CMK (cell line): Measurements from ENCODE around the gene C2CD4B.

Experiments used
- DNase-seq: peaks from one replicate; pipeline ENCODE4 v3.0.0-alpha.2; 2010; ENCODE audit warnings: low read depth

The C2CD4B gene

GRCh38 chr15:62147551-62147950 lies 17.5 kb downstream of the C2CD4B start:
- DNase-seq, result no peak

- DNase-seq, result no peak
Observed at GRCh38 chr15:62147149-62147548, 17.9 kb downstream of the C2CD4B start.

- no peak for DNase-seq
Observed at GRCh38 chr15:62145015-62145735, 19.9 kb downstream of the C2CD4B start.

- no peak for DNase-seq
Observed at GRCh38 chr15:62142736-62143135, 22.3 kb downstream of the C2CD4B start.

GRCh38 chr15:62141643-62142588 lies 23.2 kb downstream of the C2CD4B start:
- no peak for DNase-seq

GRCh38 chr15:62141200-62141599 lies 23.9 kb downstream of the C2CD4B start:
- no peak for DNase-seq

GRCh38 chr15:62138124-62138523 lies 27.0 kb downstream of the C2CD4B start:
- no peak for DNase-seq

- DNase-seq, result no peak
Observed at GRCh38 chr15:62136911-62137865, 27.9 kb downstream of the C2CD4B start.

- no peak for DNase-seq
Observed at GRCh38 chr15:62135532-62136134, 29.5 kb downstream of the C2CD4B start.

- DNase-seq, result no peak
Observed at GRCh38 chr15:62133141-62133540, 31.9 kb downstream of the C2CD4B start.

GRCh38 chr15:62128916-62129315 lies 36.2 kb downstream of the C2CD4B start:
- no peak for DNase-seq

- DNase-seq, result no peak
Observed at GRCh38 chr15:62126364-62126763, 38.7 kb downstream of the C2CD4B start.

- DNase-seq, result no peak
Observed at GRCh38 chr15:62125773-62126172, 39.3 kb downstream of the C2CD4B start.

- DNase-seq, result no peak
Observed at GRCh38 chr15:62124973-62125303, 40.1 kb downstream of the C2CD4B start.

GRCh38 chr15:62124176-62124972 lies 40.7 kb downstream of the C2CD4B start:
- no peak for DNase-seq

GRCh38 chr15:62122249-62122648 lies 42.8 kb downstream of the C2CD4B start:
- DNase-seq, result no peak

GRCh38 chr15:62121273-62122015 lies 43.6 kb downstream of the C2CD4B start:
- no peak for DNase-seq

- DNase-seq, result no peak
Observed at GRCh38 chr15:62120776-62121175, 44.3 kb downstream of the C2CD4B start.

GRCh38 chr15:62119874-62120273 lies 45.2 kb downstream of the C2CD4B start:
- DNase-seq, result no peak

- DNase-seq, result no peak
Observed at GRCh38 chr15:62119227-62119864, 45.7 kb downstream of the C2CD4B start.
